GM23338 (cell line): ENCODE measurements around the gene CD34.

ENCODE experiments used
- CREB1 ChIP-seq: fragments of 250-450 bp; sonication (Bioruptor Pico); IDR thresholded peaks from 2 replicates; pipeline ENCODE4 v1.5.0; 2020; ENCODE audit warnings: low read depth, mild to moderate bottlenecking, moderate library complexity
- CTCF ChIP-seq, 2 experiments: fragments of 200-600 bp in 1 of 2; sonication (generic) in 1 of 2; conservative IDR thresholded peaks; 2 replicates each; pipeline versions ENCODE4 v1.5.1 to v1.6.1; 2016 to 2017; ENCODE audit warnings: antibody characterized with exemption in 2 of 2, low read depth in 2 of 2, mild to moderate bottlenecking in 2 of 2, moderate library complexity in 1 of 2
- EZH2 ChIP-seq: fragments of 200-600 bp; sonication (generic); IDR thresholded peaks from one replicate; pipeline ENCODE4 v1.8.0; 2017; ENCODE audit warnings: antibody characterized with exemption, mild to moderate bottlenecking, low read depth; ENCODE audit not compliant: unreplicated experiment
- EZH2phosphoT487 ChIP-seq: fragments of 200-600 bp; sonication (generic); IDR thresholded peaks from one replicate; pipeline ENCODE4 v1.8.1; 2018; ENCODE audit warnings: antibody characterized with exemption; ENCODE audit not compliant: unreplicated experiment
- JUNB ChIP-seq: IDR thresholded peaks from one replicate; pipeline ENCODE4 v1.6.1; 2016; ENCODE audit warnings: antibody characterized with exemption; ENCODE audit not compliant: unreplicated experiment
- NANOG ChIP-seq: IDR thresholded peaks from 2 replicates; pipeline ENCODE4 v1.6.1; 2016; ENCODE audit warnings: antibody characterized with exemption, borderline replicate concordance
- POLR2AphosphoS5 ChIP-seq: IDR thresholded peaks from 2 replicates; pipeline ENCODE4 v1.6.1; 2016; ENCODE audit warnings: antibody characterized with exemption, low read depth
- REST ChIP-seq: IDR thresholded peaks from one replicate; pipeline ENCODE4 v1.6.1; 2018; ENCODE audit warnings: antibody characterized with exemption; ENCODE audit not compliant: unreplicated experiment
- ZNF114 ChIP-seq: fragments of 250-450 bp; sonication (Bioruptor Pico); IDR thresholded peaks from 2 replicates; pipeline ENCODE4 v1.5.0; 2020; ENCODE audit warnings: mild to moderate bottlenecking, moderate library complexity
- ZNF331 ChIP-seq: fragments of 250-450 bp; sonication (Bioruptor Pico); IDR thresholded peaks from 2 replicates; pipeline ENCODE4 v1.5.0; 2020; ENCODE audit warnings: low read depth, mild to moderate bottlenecking, moderate library complexity

GRCh38 chr1:207960346-207960745 lies 49.4 kb upstream of the CD34 start:
- TF ChIP-seq CTCF (conservative IDR thresholded peaks at IDR 0.05; ENCODE audit: low read depth in 2 of 2) (no peak), REST (no peak), EZH2 (no peak), JUNB (no peak), POLR2AphosphoS5 (no peak), ZNF331 (CRISPR knock-in tag) (no peak), ZNF114 (CRISPR knock-in tag) (no peak), CREB1 (CRISPR knock-in tag) (no peak), EZH2phosphoT487 (no peak), NANOG (no peak)
